H9 (cell line): ENCODE data around the gene NR3C2. TPM values are rescaled to one million over a fixed set of nuclear protein-coding genes. Genes with fewer than 3 reads are reported as not detected.

ENCODE experiments used
- DNase-seq: peaks from one replicate; pipeline ENCODE4 v3.0.0-alpha.2; 2017
- H2AFZ ChIP-seq: one replicate; pipeline ENCODE4 v1.6.1; 2013; ENCODE audit warnings: mild to moderate bottlenecking, low read length, control low read depth, moderate library complexity
- H2AK5ac ChIP-seq: 2 replicates; pipeline ENCODE4 v1.6.1; 2013; ENCODE audit warnings: low read length, control low read depth, mixed read lengths; ENCODE audit not compliant: insufficient read length
- H2BK120ac ChIP-seq: one replicate; pipeline ENCODE4 v1.6.1; 2013; ENCODE audit warnings: low read depth, mild to moderate bottlenecking, low read length, control low read depth, inconsistent platforms; ENCODE audit not compliant: poor library complexity, severe bottlenecking
- H2BK12ac ChIP-seq: 2 replicates; pipeline ENCODE4 v1.6.1; 2013; ENCODE audit warnings: low read length, control low read depth, mixed read lengths, low read depth; ENCODE audit not compliant: insufficient read length
- H2BK15ac ChIP-seq: 2 replicates; pipeline ENCODE4 v1.6.1; 2013; ENCODE audit warnings: low read depth, low read length, control low read depth
- H2BK20ac ChIP-seq: one replicate; pipeline ENCODE4 v1.6.1; 2013; ENCODE audit warnings: low read depth, mild to moderate bottlenecking, low read length, control low read depth, inconsistent platforms; ENCODE audit not compliant: poor library complexity, severe bottlenecking
- H2BK5ac ChIP-seq: 2 replicates; pipeline ENCODE4 v1.6.1; 2013; ENCODE audit warnings: low read length, control low read depth, mixed read lengths; ENCODE audit not compliant: insufficient read length
- H3K14ac ChIP-seq: 2 replicates; pipeline ENCODE4 v1.6.1; 2013; ENCODE audit warnings: low read length, control low read depth; ENCODE audit not compliant: insufficient read depth
- H3K18ac ChIP-seq: 2 replicates; pipeline ENCODE4 v1.6.1; 2013; ENCODE audit warnings: low read depth, mild to moderate bottlenecking, mixed read lengths, low read length, control low read depth; ENCODE audit not compliant: insufficient read length
- H3K23ac ChIP-seq: 2 replicates; pipeline ENCODE4 v1.6.1; 2013; ENCODE audit warnings: low read length, control low read depth, mixed read lengths, low read depth; ENCODE audit not compliant: insufficient read length
- H3K23me2 ChIP-seq: 2 replicates; pipeline ENCODE4 v1.6.1; 2013; ENCODE audit warnings: low read depth, mild to moderate bottlenecking, mixed read lengths, low read length, control low read depth; ENCODE audit not compliant: insufficient read length, poor library complexity, severe bottlenecking
- H3K27ac ChIP-seq: 2 replicates; pipeline ENCODE4 v1.5.1; 2013; ENCODE audit warnings: low read length, control low read depth, mixed read lengths, low read depth; ENCODE audit not compliant: insufficient read length
- H3K27me3 ChIP-seq: 2 replicates; pipeline ENCODE4 v1.6.1; 2013; ENCODE audit warnings: low read length, control low read depth, inconsistent platforms; ENCODE audit not compliant: insufficient read depth
- H3K4ac ChIP-seq: 2 replicates; pipeline ENCODE4 v1.6.1; 2013; ENCODE audit warnings: low read depth, mild to moderate bottlenecking, control low read depth, inconsistent platforms, low read length, moderate library complexity
- H3K4me1 ChIP-seq: 2 replicates; pipeline ENCODE4 v1.6.1; 2013; ENCODE audit warnings: low read length, control low read depth, inconsistent platforms; ENCODE audit not compliant: insufficient read depth
- H3K4me2 ChIP-seq: 2 replicates; pipeline ENCODE4 v1.6.1; 2013; ENCODE audit warnings: low read length, control low read depth, mixed read lengths; ENCODE audit not compliant: insufficient read length, insufficient read depth
- H3K56ac ChIP-seq: 2 replicates; pipeline ENCODE4 v1.6.1; 2013; ENCODE audit warnings: low read depth, mild to moderate bottlenecking, mixed read lengths, low read length, control low read depth; ENCODE audit not compliant: insufficient read length
- H3K79me1 ChIP-seq: 2 replicates; pipeline ENCODE4 v1.6.1; 2013; ENCODE audit warnings: low read depth, mild to moderate bottlenecking, moderate library complexity, low read length, control low read depth, inconsistent platforms; ENCODE audit not compliant: insufficient read depth, poor library complexity, severe bottlenecking
- H3K79me2 ChIP-seq: 2 replicates; pipeline ENCODE4 v1.6.1; 2013; ENCODE audit warnings: low read length, control low read depth, inconsistent platforms; ENCODE audit not compliant: insufficient read depth
- H3K9ac ChIP-seq: 2 replicates; pipeline ENCODE4 v1.6.1; 2013; ENCODE audit warnings: low read length, control low read depth, mixed read lengths; ENCODE audit not compliant: insufficient read length; ENCODE audit errors: extremely low read depth
- H3K9me3 ChIP-seq: one replicate; pipeline ENCODE4 v1.6.1; 2013; ENCODE audit warnings: low read depth, low read length, inconsistent platforms; ENCODE audit not compliant: control insufficient read depth
- H3T11ph ChIP-seq: one replicate; pipeline ENCODE4 v1.6.1; 2013; ENCODE audit warnings: mild to moderate bottlenecking, low read length, control low read depth, inconsistent platforms
- H4K20me1 ChIP-seq: one replicate; pipeline ENCODE4 v1.6.1; 2013; ENCODE audit not compliant: control insufficient read depth, insufficient read length, insufficient read depth
- H4K5ac ChIP-seq: 2 replicates; pipeline ENCODE4 v1.6.1; 2013; ENCODE audit warnings: low read depth, mild to moderate bottlenecking, mixed read lengths, low read length, control low read depth; ENCODE audit not compliant: insufficient read length
- H4K8ac ChIP-seq: replicated peaks from 2 replicates; pipeline ENCODE4 v1.6.1; 2013; ENCODE audit warnings: low read length, control low read depth, mixed read lengths, low read depth; ENCODE audit not compliant: insufficient read length
- H4K91ac ChIP-seq: 2 replicates; pipeline ENCODE4 v1.6.1; 2013; ENCODE audit warnings: low read depth, mild to moderate bottlenecking, moderate library complexity, mixed read lengths, low read length, control low read depth; ENCODE audit not compliant: insufficient read length
- H3K27ac Mint-ChIP-seq, 3 experiments: 2 replicates in 2 of 3; 3 replicates in 1 of 3; pipeline ENCODE4 v1.8.0; 2020 to 2021; ENCODE audit warnings: mixed read lengths in 3 of 3, mild to moderate bottlenecking in 1 of 3, moderate library complexity in 1 of 3
- H3K27me3 Mint-ChIP-seq: 2 replicates; pipeline ENCODE4 v1.8.0; 2021; ENCODE audit warnings: low read depth, mild to moderate bottlenecking, moderate library complexity, mixed read lengths
- H3K36me3 Mint-ChIP-seq, 3 experiments: 2 replicates in 2 of 3; 3 replicates in 1 of 3; pipeline ENCODE4 v1.8.0; 2020 to 2021; ENCODE audit warnings: low read depth in 3 of 3, mixed read lengths in 3 of 3; ENCODE audit not compliant: insufficient read depth in 1 of 3
- H3K4me1 Mint-ChIP-seq, 2 experiments: 2 replicates each; pipeline ENCODE4 v1.8.0; 2020; ENCODE audit warnings: mixed read lengths in 2 of 2
- H3K4me3 Mint-ChIP-seq, 2 experiments: 2 replicates in 1 of 2; 3 replicates in 1 of 2; pipeline ENCODE4 v1.8.0; 2020 to 2021; ENCODE audit warnings: mild to moderate bottlenecking in 2 of 2, mixed read lengths in 2 of 2, moderate library complexity in 1 of 2
- H3K9me3 Mint-ChIP-seq, 2 experiments: 2 replicates in 1 of 2; 3 replicates in 1 of 2; pipeline ENCODE4 v1.8.0; 2020; ENCODE audit warnings: mild to moderate bottlenecking in 2 of 2, mixed read lengths in 2 of 2, moderate library complexity in 1 of 2
- CTCF ChIP-seq: fragments of 200-600 bp; sonication (generic); conservative IDR thresholded peaks from 3 replicates; pipeline ENCODE4 v1.8.0; 2021; ENCODE audit warnings: antibody characterized with exemption, mild to moderate bottlenecking
- WGBS: extraction: QIAGEN DNeasy Blood & Tissue Kit; methylation state at CpG from one replicate; pipeline ENCODE4 v1.1.7; 2013; ENCODE audit warnings: missing lambda C conversion rate, low lambda C conversion rate, mixed read lengths; ENCODE audit not compliant: insufficient read length; ENCODE audit errors: extremely low coverage; 5-methylcytosine and 5-hydroxymethylcytosine counted together
- total RNA-seq: library from RNA; stranded (reverse); gene quantifications from 2 replicates; pipeline ENCODE4 v1.2.1, GENCODE V29; 2021

Gene NR3C2
- total RNA-seq, 1 experiment from 2014 or later: 1.4 TPM

DNA sequence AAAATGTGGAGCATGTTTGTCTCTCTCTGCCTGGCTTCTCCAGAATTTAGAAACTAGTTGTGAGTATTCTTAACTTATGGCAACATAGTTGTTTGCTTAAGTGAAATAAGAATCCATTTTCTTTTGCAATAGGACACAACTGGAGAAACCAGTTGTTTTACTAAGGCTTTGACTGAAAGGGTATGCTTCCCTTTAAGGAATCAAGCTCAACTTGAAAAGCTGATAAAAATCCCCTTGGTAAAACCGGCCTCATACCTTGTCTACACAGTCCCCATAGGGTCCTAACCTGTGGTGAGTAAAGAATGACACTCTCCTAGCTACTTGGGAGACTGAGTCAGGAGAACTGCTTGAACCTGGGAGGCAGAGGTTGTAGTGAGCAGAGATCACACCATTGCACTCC lies 139.8 kb downstream of the NR3C2 start:
- H3K4me1 Mint-ChIP-seq: no peaks in the 10 kb centered on the region
- Histone ChIP-seq H2BK12ac (no peak overlapping the region), H4K8ac (no peak overlapping the region), H3K56ac (no peak overlapping the region), H3K4me1 (no peaks in the 10 kb centered on the region), H3K4me2 (no peak overlapping the region), H3K18ac (no peak overlapping the region), H3K27ac (no peak overlapping the region), H3K23ac (no peak overlapping the region), H4K20me1 (no peaks in the 10 kb centered on the region), H3K14ac (no peak overlapping the region), H2BK15ac (no peak overlapping the region), H2BK5ac (no peak overlapping the region), H2BK120ac (no peak overlapping the region), H3T11ph (no peak overlapping the region), H3K9me3 (no peaks in the 10 kb centered on the region), H4K91ac (no peak overlapping the region), H3K4ac (no peak overlapping the region), H3K79me1 (no peaks in the 10 kb centered on the region), H2AK5ac (no peak overlapping the region), H2AFZ (no peak overlapping the region), H2BK20ac (no peak overlapping the region), H3K23me2 (no peaks in the 10 kb centered on the region), H4K5ac (no peak overlapping the region), H3K27me3 (no peaks in the 10 kb centered on the region), H3K9ac (no peak overlapping the region), H3K79me2 (no peaks in the 10 kb centered on the region)
- TF ChIP-seq CTCF: no peak
- no peak overlapping the region for H3K27ac Mint-ChIP-seq
- DNase-seq: no peak
- no peaks in the 10 kb centered on the region for H3K27me3 Mint-ChIP-seq
- no peak overlapping the region for H3K4me3 Mint-ChIP-seq
- H3K9me3 Mint-ChIP-seq: peaks cover 34 to 60% of the 10 kb centered on the region in 2 experiments
- peaks cover 23 to 34% (median 25%) of the 10 kb centered on the region in 3 experiments for H3K36me3 Mint-ChIP-seq
- no CpG with 5 or more reads among the region's 1 CpG for WGBS
